ENCODE measurements around the gene TMPRSS15.

The TMPRSS15 gene

DNA sequence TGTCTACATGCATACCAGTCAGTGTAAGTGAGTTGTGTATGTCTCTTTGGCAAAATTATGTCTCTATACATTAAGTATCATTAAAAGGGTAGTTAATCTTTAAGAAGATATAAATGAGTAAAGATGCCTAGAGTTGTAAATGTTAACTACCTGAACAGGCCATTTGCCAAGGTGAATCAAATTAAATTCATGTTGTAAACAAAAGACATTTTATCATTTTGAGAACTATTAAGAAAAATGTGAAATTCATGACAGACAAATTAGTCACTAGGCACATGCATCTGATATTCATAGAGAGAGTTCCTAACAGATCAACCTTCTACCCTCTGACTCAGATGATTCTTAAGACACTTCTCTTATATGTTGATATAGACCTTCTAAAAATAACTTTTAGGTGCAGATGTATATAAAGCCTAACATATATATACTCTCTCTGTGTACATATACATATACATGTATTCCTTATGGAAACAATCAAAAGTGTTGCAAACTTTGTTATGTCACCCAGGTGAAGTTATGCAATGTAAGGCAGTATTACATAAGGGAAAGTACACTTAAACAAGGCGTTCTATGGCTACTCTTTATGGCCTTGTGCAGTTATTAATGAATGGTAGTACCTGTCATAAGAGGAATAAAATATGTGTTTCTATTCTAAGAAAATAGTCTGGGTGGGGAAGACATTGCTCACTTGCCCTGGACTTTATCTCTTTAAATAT lies at the start of gene TMPRSS15:
Gene TMPRSS15, minus strand, starts transcription at position 51 of the 716 bp plus-strand sequence. CDS start 163 bp downstream, outside the sequence.
- Histone ChIP-seq H3K36me3 (ENCODE audit: control insufficient read depth in 2 of 2, insufficient read depth in 1 of 2, low read length in 2 of 2) (no peaks in the 10 kb centered on the region), H3K4me3 (ENCODE audit: low read depth, low read length) (no peak within 1 kb of the TSS), H3K27ac (ENCODE audit: extremely low read depth, low read depth, low read length) (no peak within 1 kb of the TSS), H3K4me1 (ENCODE audit: control insufficient read depth, insufficient read depth, low read length) (no peaks in the 10 kb centered on the region), H3K9me3 (ENCODE audit: control insufficient read depth, insufficient read depth, low read depth, low read length) (no peaks in the 10 kb centered on the region)
- TF ChIP-seq GLIS1 (tag by site-specific recombination; IDR thresholded peaks at IDR 0.05) (no peak), YY2 (tag by site-specific recombination; IDR thresholded peaks at IDR 0.05) (no peak), ZNF266 (tag by site-specific recombination; IDR thresholded peaks at IDR 0.05; ENCODE audit: low read depth) (no peak), ZEB2 (tag by site-specific recombination; IDR thresholded peaks at IDR 0.05) (no peak), ZNF138 (tag by site-specific recombination; IDR thresholded peaks at IDR 0.05; ENCODE audit: borderline replicate concordance) (no peak), WT1 (tag by site-specific recombination; IDR thresholded peaks at IDR 0.05) (no peak), ZNF274 (IDR thresholded peaks at IDR 0.05; ENCODE audit: low read length) (no peak), ZNF274 (tag by site-specific recombination; IDR thresholded peaks at IDR 0.05; ENCODE audit: borderline replicate concordance) (no peak), ZNF596 (tag by site-specific recombination; IDR thresholded peaks at IDR 0.05) (no peak), ZFP3 (tag by site-specific recombination; IDR thresholded peaks at IDR 0.05; ENCODE audit: low read depth) (no peak), MZF1 (tag by site-specific recombination; IDR thresholded peaks at IDR 0.05; ENCODE audit: borderline replicate concordance) (no peak), ZIC2 (tag by site-specific recombination; IDR thresholded peaks at IDR 0.05) (no peak), ZNF423 (tag by site-specific recombination; IDR thresholded peaks at IDR 0.05) (no peak), ZNF548 (tag by site-specific recombination; IDR thresholded peaks at IDR 0.05) (no peak), ZNF292 (tag by site-specific recombination; IDR thresholded peaks at IDR 0.05; ENCODE audit: borderline replicate concordance, low read depth) (no peak), KLF16 (tag by site-specific recombination; IDR thresholded peaks at IDR 0.05) (no peak), ZNF544 (tag by site-specific recombination; IDR thresholded peaks at IDR 0.05) (no peak), ZNF560 (tag by site-specific recombination; IDR thresholded peaks at IDR 0.05; ENCODE audit: borderline replicate concordance) (no peak), ZNF529 (tag by site-specific recombination; IDR thresholded peaks at IDR 0.05; ENCODE audit: insufficient replicate concordance) (no peak)
- TF ChIP-seq, protein P1, sequence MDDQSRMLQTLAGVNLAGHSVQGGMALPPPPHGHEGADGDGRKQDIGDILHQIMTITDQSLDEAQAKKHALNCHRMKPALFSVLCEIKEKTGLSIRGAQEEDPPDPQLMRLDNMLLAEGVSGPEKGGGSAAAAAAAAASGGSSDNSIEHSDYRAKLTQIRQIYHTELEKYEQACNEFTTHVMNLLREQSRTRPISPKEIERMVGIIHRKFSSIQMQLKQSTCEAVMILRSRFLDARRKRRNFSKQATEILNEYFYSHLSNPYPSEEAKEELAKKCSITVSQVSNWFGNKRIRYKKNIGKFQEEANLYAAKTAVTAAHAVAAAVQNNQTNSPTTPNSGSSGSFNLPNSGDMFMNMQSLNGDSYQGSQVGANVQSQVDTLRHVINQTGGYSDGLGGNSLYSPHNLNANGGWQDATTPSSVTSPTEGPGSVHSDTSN (CRISPR knock-in tag; IDR thresholded peaks at IDR 0.05): no peak
- ChIA-PET CTCF (no interaction called here), POLR2A (no interaction called here)

DNA sequence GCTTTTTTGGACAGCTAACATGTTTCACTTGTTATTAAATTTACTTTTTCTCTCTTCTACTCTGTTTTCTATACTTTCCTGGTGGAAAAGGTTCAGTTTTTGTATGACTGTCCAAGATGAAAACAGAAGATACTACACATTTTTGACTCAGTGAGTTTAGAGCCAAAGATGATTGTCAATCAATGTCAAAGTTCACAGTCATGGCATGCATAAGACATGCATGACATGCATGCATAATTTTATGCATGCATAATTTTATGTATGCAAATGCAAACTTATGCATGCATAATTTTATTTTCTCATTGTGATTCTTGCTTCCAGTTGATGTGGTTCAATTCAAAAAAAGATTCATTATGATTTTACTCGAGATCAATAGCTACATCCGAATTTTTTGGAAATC lies 48.1 kb upstream of the TMPRSS15 start:
- Histone ChIP-seq H3K27ac (ENCODE audit: extremely low read depth, low read depth, low read length) (no peak overlapping the region), H3K36me3 (ENCODE audit: control insufficient read depth in 2 of 2, insufficient read depth in 1 of 2, low read length in 2 of 2) (no peaks in the 10 kb centered on the region), H3K4me3 (ENCODE audit: low read depth, low read length) (no peak overlapping the region), H3K9me3 (ENCODE audit: control insufficient read depth, insufficient read depth, low read depth, low read length) (no peaks in the 10 kb centered on the region), H3K4me1 (ENCODE audit: control insufficient read depth, insufficient read depth, low read length) (no peaks in the 10 kb centered on the region)
- POLR2A ChIA-PET: no interaction called here
- no peak for TF ChIP-seq ZNF155 (tag by site-specific recombination; IDR thresholded peaks at IDR 0.05)
- TF ChIP-seq SP2 (tag by site-specific recombination; IDR thresholded peaks at IDR 0.05): no peak
- TF ChIP-seq ZNF530 (tag by site-specific recombination; IDR thresholded peaks at IDR 0.05; ENCODE audit: low read depth): no peak
- CTCF ChIA-PET: interaction anchor here (0.6 to 0.7 kb wide), 2 partner anchors 67 to 144 kb away, joined by 3 read pairs; no protein-coding TSS in a partner anchor
